ENCODE measurements around the gene C12orf43.

DNA sequence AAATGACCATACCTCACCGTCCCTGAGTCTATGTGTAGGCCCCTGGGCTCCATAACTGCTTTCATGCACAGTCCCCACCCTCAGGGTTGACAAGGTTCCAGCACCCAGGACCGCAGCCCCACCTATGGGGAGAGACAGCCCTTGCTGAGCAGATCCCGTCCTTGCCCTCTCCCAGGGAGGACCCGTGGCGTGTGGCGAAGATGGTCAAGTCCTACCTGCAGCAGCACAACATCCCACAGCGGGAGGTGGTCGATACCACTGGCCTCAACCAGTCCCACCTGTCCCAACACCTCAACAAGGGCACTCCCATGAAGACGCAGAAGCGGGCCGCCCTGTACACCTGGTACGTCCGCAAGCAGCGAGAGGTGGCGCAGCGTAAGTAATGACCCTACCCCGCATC, 27.6 kb downstream of the C12orf43 start:
- TF ChIP-seq, protein P1, sequence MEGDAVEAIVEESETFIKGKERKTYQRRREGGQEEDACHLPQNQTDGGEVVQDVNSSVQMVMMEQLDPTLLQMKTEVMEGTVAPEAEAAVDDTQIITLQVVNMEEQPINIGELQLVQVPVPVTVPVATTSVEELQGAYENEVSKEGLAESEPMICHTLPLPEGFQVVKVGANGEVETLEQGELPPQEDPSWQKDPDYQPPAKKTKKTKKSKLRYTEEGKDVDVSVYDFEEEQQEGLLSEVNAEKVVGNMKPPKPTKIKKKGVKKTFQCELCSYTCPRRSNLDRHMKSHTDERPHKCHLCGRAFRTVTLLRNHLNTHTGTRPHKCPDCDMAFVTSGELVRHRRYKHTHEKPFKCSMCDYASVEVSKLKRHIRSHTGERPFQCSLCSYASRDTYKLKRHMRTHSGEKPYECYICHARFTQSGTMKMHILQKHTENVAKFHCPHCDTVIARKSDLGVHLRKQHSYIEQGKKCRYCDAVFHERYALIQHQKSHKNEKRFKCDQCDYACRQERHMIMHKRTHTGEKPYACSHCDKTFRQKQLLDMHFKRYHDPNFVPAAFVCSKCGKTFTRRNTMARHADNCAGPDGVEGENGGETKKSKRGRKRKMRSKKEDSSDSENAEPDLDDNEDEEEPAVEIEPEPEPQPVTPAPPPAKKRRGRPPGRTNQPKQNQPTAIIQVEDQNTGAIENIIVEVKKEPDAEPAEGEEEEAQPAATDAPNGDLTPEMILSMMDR (IDR thresholded peaks at IDR 0.05), result no peak
- no peak for TF ChIP-seq POLR2A (IDR thresholded peaks at IDR 0.05)
